GM19372 (cell line): ENCODE measurements around the gene RPS4Y2.

Experiments used
- ATAC-seq: cut with Tn5 transposase; IDR thresholded peaks from one replicate; pipeline ENCODE4 v1.9.1; 2021; ENCODE audit warnings: mild to moderate bottlenecking, low read depth, moderate library complexity; ENCODE audit not compliant: unreplicated experiment

RPS4Y2 gene

DNA sequence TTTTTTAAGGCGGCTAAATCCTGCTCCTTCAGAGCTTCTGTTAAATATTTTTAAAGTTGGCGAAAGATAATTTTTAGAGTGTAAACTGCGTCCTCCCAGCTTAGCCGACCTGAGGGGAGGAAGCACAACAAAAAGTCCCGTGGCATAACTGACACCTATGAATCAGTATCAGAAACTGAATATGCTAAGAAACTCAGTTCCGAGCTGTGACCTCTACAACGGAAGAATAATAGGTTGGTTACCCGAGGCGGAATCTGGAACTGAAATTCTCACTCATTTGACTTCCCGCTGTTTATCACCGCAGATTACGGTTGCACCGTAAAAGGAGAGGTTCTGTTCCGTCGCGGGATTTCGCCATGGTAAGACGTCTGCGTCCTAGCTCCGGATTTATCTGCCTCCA is at the start of gene RPS4Y2:
Gene RPS4Y2, plus strand, starts transcription at position 301 of the 400 bp plus-strand sequence. Its CDS starts 56 bp downstream, at position 357.
- no peak for ATAC-seq

DNA sequence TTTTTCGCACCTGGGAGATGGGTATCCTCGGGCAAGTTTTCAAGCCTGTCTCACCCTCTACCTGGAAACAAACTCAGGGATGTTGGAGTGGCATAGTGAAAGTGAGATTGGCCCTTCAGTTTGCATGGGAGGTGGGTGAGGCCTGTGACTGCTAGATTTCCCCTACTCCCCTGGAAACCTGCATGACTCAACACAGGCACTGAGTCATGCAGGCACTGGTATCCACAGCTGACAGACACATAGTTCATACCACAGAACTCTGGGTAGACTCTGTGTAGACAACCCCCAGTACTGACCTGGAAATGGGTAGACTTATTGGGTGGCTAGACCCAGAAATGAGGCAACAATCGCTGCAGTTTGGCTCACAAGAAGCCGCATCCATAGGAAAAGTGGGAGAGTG is 41.5 kb upstream of the RPS4Y2 start:
- ATAC-seq: no peak

DNA sequence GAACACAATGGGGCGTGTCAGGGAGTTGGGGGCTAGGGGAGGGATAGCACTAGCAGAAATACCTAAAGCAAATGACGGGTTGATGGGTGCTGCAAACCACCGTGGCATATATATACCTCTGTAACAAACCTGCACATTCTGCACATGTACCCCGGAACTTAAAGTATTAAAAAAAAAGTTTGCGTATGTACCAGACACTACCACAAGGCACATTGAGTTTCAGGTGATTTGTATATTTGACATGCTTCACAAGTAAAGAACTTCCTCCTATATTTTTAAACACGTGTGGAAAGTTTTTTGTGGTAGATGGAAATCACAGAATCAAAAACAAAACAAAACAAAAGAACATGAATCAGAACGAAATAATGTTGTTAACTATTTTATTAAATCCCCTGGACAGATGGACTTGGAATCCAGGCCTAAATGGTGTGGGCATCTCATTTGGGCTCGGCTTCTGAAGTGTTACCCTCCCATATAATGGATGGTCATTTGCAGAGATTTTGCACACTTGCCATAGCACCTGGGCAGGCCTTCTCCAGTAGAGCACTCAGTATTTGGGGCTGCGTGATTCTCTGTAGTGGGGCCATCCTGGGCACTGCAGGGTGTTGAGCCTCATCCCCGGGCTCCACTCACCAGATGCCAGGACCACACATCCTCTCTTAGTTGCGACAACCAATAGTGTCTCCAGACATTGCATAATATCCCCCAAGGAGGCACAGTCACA is 29.6 kb upstream of the RPS4Y2 start:
- peak; percentile 88 for ATAC-seq

DNA sequence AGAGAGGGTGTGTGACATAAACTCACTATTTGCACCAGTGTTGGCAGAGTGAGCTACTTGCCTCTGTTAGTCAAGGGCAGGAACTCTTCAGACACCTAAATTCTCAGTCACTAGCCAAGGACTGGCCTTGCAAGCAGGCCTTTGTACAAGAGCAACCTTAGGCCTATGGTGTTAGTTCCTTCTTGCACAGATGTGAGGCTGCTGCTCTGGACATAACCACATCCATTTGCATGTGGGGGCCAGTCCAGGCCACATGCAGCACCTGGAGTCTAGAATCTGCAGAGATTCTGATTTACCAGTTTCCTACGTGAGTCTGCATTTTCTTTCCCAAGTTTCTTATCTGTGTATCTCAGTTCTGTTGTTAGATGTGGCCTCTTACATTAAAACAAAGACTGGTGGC is 20.7 kb upstream of the RPS4Y2 start:
- ATAC-seq: peak; percentile 92

DNA sequence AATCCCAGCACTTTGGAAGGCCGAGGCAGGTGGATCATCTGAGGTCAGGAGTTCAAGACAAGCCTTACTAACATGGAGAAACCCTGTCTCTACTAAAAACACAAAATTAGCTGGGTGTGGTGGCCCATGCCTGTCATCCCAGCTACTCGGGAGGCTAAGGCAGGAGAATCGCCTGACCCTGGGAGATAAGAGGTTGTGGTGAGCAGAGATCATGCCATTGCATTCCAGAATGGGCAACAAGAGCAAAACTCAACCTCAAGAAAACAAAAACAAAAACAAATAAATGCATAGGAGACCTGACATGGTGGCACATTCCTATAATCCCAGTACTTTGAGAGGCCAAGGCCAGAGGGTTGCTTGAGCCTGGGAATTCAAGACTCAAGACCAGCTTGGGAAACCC is 16.1 kb upstream of the RPS4Y2 start:
- no peak for ATAC-seq

DNA sequence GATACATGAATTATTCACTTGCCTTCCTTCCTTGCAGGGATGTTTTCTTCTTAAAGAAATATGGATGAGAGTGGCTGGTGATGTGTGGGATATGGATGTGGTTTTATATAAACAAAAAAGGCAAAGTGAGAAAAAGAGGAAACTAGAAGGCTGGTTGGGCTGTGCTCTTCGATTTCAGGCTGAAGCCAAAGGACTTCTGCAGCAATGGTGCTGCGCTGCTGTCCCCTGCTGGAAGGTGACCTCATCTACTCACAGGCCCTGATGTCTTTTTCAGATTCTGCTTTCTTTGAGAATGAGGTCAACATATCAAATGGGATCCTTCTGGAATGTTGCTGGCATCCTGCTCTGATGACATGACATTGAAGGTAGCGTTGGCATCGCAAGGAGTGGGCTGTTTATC is 15.3 kb upstream of the RPS4Y2 start:
- ATAC-seq: no peak

DNA sequence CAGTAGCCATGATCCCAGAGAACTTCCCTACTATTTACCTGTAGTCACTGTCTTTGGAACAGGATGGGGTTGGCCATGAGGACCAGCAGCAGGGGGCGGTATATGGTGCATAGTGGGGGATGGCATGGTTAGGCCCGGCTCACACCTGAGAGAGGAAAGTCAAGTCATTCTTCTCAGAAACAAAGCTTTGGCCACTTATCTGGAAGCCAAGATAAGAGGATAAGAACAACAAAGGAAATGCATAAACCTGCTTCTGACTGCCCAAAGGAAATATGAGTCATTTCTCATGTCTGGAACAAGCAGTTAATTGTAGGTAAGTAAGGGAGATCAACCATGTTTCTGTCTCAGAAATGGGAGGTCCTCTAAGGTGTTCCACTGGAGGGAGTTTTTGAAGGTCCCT is 10.8 kb upstream of the RPS4Y2 start:
- no peak for ATAC-seq

DNA sequence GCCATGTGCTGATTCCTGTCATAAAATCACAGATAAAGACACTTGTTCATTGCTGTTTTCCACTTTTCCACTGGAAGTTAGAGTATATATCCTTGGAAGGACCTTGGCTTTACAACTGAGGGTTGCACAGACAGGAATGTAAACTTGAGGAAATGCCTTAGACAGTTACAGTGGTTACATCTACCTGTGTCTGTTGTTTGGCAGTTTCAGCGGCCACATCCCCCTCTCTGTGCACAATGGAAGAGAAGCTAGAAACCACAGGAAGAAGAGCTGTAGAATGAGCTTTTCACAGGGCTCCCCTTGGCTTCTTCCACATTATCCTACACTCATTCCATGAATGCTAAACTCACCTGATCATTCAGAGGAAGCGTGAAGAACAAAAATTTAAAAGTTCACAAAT is 9.0 kb upstream of the RPS4Y2 start:
- no peak for ATAC-seq

DNA sequence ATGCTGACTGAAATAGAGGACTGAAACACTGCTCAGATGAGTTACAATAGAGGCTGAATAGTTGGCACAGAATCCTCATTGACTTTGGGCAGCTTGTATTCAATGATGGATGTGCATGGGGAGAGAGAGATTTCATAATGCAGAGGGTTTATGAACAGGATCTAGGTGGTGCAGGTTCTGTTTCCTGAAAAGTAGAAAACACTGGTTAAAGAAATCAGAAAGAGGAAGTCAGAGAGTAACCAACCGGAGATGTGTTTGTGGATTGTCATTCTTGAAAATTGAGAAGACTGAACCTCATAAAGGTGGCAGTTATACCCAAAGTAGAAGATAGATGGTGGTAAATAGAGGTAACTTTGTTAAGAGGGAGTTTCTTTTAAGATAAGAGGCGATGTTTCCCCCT is 8.0 kb downstream of the RPS4Y2 start:
- ATAC-seq: peak; percentile 70

DNA sequence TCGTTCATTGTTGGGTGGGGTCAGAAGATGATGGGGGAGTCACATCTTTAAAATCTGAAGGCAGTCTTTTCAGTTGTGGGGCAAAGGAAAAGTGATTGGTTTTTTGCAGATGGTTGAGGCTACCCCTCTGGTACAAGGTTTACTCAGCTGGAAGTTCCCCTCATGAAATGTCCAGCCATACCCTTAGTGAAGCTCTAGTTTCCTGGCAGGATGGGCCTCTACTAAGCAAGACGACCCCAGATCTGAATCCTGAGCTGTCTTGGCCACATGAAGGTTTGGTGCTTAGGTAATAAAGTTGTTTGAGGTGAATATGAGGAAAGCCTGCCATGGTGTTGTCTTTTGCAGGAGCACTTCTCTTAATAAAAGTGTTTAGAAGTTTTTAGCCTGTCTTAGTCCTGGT is 9.2 kb downstream of the RPS4Y2 start:
- ATAC-seq: no peak

DNA sequence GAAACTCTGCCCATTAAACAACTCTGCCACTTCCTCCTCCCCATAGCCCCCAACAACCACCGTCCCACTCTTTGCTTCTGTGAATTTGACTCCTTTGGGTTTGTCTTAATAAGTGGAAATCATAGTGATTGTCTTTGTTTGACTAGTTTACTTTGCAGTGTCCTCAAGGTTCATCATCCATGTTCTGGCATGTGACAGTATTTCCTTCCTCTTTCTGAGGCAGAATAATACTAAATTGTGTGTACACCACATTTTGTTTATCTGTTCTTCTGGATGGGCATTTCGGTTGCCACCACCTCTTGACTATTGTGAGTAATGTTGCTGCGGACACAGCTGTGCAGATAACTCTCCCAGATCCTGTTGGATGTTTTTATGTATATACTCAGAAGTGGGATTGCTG is 14.8 kb downstream of the RPS4Y2 start:
- no peak for ATAC-seq

DNA sequence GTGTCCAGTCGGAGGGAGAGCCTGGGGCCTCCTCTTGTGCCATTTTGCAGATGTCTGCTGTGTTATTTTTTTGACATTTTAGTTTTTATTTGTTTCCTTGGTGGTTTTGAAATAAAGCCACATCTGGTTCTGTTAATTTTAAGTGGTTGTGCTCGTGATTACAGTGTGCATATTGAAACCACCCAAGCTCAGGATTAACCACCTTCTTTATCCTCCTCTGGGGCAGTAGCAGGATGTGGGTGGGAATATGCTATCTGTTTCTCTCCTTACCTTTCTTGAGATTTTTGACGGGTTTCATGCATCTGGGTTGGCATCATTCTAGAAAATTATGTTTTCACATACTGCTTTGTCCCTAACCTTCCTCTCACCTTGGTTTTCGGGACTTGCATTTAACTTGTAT is 20.2 kb downstream of the RPS4Y2 start:
- ATAC-seq: no peak

DNA sequence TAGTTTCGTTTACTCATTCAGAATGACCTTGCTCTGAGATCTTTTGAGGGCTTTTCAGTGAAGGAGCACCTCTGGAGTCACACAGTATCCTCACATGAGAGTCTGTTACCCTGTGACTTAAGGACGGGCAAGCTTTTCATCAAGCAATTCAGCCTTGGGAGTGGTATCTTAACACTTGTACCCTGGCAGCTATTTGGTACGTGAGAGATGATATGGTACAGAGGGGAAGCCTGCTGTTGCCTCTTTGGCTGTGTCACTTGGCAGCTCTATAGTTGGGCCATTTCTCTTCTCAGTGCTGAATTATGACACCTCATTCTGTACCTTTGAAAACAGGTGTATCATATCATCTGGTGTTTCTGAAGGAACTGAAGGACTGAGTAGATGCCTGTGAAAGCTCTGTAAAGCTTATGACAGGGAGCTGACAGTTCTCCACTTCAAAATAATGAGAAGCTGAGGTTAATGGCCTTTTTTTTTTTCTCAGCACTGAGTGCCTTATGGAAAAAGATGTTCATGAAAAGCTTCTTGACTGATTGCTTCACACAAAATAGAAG is 24.3 kb downstream of the RPS4Y2 start:
- ATAC-seq: no peak

DNA sequence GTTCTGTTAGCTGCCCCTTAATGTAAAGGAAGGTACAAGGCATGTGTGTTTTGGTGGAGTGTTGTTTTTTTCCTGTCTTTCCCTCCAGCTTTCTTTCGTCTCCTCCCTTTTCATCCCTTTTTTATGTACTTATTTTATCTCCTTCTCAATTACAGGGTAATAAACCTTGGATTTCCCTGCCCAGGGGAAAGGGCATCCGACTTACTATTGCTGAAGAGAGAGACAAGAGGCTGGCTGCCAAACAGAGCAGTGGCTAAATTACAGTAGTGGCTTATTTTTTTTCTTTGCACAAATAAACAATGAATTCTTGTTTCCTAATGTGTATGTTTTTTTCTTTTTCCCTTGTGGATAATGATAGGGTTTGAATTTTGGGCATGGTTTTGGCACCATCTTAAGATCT is 24.9 kb downstream of the RPS4Y2 start:
- no peak for ATAC-seq

DNA sequence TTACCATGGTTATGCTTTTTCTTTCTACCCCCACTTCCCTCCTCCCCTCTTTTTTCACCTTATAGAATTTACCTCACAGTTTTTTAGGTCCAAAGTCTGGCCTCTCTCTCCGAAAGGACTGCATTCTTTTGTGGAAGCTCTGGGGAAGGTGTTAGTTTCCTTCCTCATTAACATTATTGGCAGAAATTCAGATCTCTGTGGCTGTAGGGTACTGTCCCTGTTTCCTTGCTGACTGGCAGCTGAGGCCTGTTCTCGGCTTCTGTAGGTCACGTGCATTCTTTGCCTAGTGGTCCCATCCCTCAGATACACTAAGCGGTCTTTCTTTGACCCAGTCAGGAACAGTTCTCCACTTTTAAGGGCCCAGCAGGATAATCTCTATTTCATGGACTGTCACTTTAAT is 25.5 kb downstream of the RPS4Y2 start:
- ATAC-seq: no peak

DNA sequence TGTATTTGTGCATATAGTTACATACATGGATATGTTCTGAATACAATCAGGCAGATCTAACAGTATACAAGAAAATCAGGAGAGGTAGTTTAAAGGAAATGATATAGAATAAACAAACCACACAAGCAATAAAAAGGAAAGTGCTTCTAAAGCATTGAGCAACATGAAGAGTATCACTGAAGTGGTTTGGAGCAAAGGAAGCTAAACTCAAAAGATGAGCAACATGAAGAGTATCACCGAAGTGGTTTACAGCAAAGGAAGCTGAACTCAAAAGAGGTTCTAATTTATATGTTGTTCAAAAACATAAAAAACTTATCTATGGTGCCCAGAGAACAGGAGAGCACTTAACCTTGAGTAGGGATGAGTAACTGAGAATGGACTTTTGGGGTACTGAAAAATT is 29.1 kb downstream of the RPS4Y2 start:
- no peak for ATAC-seq

DNA sequence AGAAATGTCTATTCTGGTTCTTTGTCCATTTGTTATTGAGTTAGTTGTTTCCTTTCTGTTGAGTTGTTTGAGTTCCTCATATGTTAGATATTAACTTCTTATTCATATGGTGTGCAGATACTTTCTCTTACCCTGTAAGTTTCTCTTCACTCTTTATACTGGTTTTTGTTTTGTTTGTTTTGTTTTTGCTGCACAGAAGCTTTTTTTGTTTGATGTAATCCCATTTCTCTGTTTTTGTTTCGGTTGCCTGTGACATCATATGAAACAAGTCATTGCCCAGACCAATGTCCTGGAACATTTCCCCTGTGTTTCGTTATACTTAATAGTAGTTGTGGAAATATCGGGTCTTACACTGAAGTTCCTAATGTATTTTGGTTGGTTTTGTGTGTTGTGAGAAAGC is 31.2 kb downstream of the RPS4Y2 start:
- peak; percentile 91 for ATAC-seq

DNA sequence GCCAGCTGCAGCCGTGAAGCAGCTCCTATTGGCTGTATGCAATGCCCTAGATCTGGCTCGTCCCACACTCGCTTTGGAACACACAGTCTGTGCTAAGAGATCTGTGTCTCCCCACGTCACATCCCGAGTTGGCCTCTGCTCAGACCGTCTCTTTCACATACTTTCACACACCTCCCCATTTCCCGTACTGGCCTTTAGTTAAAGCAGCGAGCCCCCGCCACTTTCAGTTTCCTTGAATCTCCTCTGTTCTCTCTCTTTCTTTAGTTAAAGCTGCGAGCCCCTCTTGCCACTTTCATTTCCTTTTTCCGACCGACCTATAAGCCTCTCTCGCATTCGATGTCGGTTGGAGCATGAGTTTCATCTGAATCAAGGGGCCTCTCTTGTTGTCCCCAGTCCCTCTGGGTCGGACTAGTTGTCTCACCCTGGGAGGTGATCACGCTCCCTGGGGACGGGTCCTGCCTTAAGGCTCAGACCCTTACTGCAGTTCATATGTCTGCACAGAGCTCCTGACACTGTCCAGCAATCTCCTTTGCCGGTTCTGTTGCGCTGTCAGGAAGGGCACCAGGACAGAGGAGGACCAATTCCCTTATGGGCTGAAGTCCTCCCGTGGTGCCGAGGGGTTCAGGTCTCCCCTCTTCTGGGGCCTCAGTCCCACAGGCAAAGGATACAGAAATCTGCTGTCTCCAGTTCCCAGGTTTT is 42.6 kb downstream of the RPS4Y2 start:
- ATAC-seq: peak; percentile 84

DNA sequence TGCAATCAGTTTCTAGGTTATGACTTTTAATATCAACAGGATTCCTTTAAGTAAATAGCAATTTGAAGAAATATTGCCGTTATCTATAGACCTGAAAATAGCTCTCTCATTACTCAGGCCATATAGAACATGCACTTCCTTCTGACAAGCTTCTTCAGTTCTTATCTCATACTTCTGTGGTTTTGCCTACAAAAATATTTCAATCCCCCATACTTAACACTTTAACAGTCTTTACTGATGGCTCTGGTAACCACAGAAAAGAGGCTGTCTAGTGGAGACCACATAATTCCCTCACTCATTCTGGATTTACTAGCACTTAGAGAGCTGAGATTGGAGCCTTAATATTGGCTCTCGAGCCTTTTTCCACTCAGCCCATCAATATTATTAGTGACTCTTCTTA is 46.8 kb downstream of the RPS4Y2 start:
- ATAC-seq: no peak

DNA sequence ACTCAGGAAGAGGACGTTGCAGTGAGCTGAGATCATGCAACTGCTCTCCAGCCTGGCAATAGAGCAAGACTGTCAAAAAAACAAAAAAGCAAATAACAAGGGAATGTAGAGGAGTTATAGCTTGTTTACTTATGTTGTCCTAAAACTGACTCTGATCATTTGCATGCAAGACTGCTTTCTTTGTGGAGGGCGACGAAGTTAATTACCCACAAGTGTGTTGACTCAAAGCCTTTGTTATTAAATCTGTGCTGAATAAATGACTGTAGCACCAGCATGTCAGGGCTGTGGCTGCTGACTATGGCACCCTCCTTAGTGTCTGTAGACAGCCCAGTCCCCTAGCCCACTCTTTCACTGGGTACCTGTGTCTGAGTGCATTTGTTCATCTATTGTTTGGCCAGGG is 50.3 kb downstream of the RPS4Y2 start:
- no peak for ATAC-seq

DNA sequence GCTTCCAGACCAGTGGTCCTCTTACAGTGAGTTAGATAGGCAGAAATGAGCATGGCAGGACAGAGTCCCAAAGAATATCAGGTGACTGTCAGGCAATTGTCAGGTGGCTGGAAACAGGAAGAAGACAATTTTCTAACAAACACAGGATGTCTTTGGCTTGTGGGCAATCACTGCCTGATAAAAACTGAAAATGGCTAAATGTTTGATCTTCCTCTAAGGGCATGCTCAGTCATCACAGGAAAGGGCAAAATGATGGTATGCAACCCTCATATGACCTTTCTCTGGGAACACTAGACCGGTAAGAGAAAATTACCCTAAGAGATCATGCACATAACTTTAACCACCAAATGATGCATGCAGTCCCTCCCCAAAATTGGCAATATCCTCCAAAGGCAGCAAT is 57.6 kb downstream of the RPS4Y2 start:
- no peak for ATAC-seq

DNA sequence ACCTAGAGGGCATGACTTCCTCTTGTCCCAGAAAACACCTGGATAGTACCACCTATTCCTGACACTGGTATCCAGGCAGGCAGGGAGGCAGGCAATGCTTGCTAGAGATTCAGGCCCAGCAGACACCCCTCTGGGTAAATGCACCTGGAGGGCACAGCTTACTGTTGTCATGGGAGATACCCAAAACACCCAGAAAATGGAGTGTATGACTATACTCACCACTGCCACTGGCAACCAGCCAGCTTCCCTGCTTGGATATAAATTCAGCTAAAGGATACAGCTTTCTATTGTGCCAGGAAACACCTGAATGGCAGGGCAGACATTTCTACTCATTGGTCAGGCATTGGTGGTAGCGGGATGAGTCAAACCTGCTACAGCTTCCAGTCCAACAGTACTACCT is 58.9 kb downstream of the RPS4Y2 start:
- ATAC-seq: no peak
